ENCODE results near the gene ARID3A. TPM values are rescaled to one million over a fixed set of nuclear protein-coding genes. Genes with fewer than 3 reads are reported as not detected.

The ARID3A gene
- total RNA-seq, 3 donors from 2014 or later (not counting 1 experiment from before 2014, with no cell fraction given), result 15.9 to 24.6 (median 24.2) TPM

GRCh38 chr19:982567-983170, 56.8 kb downstream of the ARID3A start:
- Histone ChIP-seq H3K36me3 (ENCODE audit: control insufficient read depth, insufficient read depth, low read length) (peaks cover 10% of the 10 kb centered on the region), H3K9me3 (ENCODE audit: control insufficient read depth, insufficient read depth, low read length) (no peaks in the 10 kb centered on the region), H3K27ac (ENCODE audit: low read length) (no peak overlapping the region), H3K4me1 (ENCODE audit: control insufficient read depth, insufficient read depth, low read length) (peaks cover 28% of the 10 kb centered on the region), H3K4me3 (ENCODE audit: low read length) (no peak overlapping the region), H3K27me3 (ENCODE audit: control insufficient read depth, insufficient read depth, low read length) (no peaks in the 10 kb centered on the region)
- WGBS (ENCODE audit: insufficient coverage), result under 1% methylated on average over 45 of the region's 46 CpGs
- ATAC-seq (peak; percentile 76 to 88 (median 77)), DNase-seq (peak; percentile 84 to 87)
- Mint-ChIP-seq H3K4me1 (peaks cover 13% of the 10 kb centered on the region in 2 donors), H3K27ac (peak overlapping the region in 1 of 2 donors; percentile 24), H3K4me3 (no peak overlapping the region), H3K9me3 (no peaks in the 10 kb centered on the region), H3K36me3 (no peaks in the 10 kb centered on the region), H3K27me3 (ENCODE audit: low read depth in 2 of 2) (no peaks in the 10 kb centered on the region)
- intact Hi-C loops (cut with micrococcal nuclease), result loop anchor here (1.0 to 10.0 kb wide), 4 partner anchors 57 to 208 kb away; no protein-coding TSS in a partner anchor
- TF ChIP-seq CTCF (IDR thresholded peaks at IDR 0.05), result peak; percentile 90

GRCh38 chr19:984165-984967, 58.5 kb downstream of the ARID3A start, which contains the start of gene WDR18:
TSS of gene WDR18 (plus strand) at chr19:984345. CDS start at chr19:984354, 9 bp downstream.
- H3K36me3 ChIP-seq (ENCODE audit: control insufficient read depth, insufficient read depth, low read length), result peaks cover 13% of the 10 kb centered on the region
- Mint-ChIP-seq H3K4me3 (peak within 1 kb of the TSS; percentile 97), H3K9me3 (no peaks in the 10 kb centered on the region), H3K36me3 (no peaks in the 10 kb centered on the region), H3K4me1 (peaks cover 13 to 22% of the 10 kb centered on the region in 2 donors), H3K27ac (peak within 1 kb of the TSS; percentile 83 to 94), H3K27me3 (ENCODE audit: low read depth in 2 of 2) (no peaks in the 10 kb centered on the region)
- no peaks in the 10 kb centered on the region for H3K9me3 ChIP-seq (ENCODE audit: control insufficient read depth, insufficient read depth, low read length)
- TF ChIP-seq CTCF (IDR thresholded peaks at IDR 0.05), result no peak
- H3K4me1 ChIP-seq (ENCODE audit: control insufficient read depth, insufficient read depth, low read length), result peaks cover 39% of the 10 kb centered on the region
- intact Hi-C loops (cut with micrococcal nuclease), result loop anchor here (5.0 to 10.0 kb wide), 2 partner anchors 122 to 210 kb away; no protein-coding TSS in a partner anchor
- H3K27me3 ChIP-seq (ENCODE audit: control insufficient read depth, insufficient read depth, low read length), result no peaks in the 10 kb centered on the region
- ATAC-seq (peak; percentile 92 to 94 (median 93)), DNase-seq (peak; percentile 90 to 94)
- peak within 1 kb of the TSS; percentile 88 for H3K27ac ChIP-seq (ENCODE audit: low read length)
- peak within 1 kb of the TSS; percentile 97 for H3K4me3 ChIP-seq (ENCODE audit: low read length)
- whole genome bisulfite sequencing (ENCODE audit: insufficient coverage), result under 1% methylated on average over 78 of the region's 78 CpGs

- peaks cover 13% of the 10 kb centered on the region for H3K36me3 ChIP-seq (ENCODE audit: control insufficient read depth, insufficient read depth, low read length)
- DNase-seq (no peak), ATAC-seq (no peak)
- Mint-ChIP-seq H3K36me3 (no peaks in the 10 kb centered on the region), H3K4me3 (no peak overlapping the region), H3K9me3 (no peaks in the 10 kb centered on the region), H3K4me1 (peaks cover 13 to 22% of the 10 kb centered on the region in 2 donors), H3K27me3 (ENCODE audit: low read depth in 2 of 2) (no peaks in the 10 kb centered on the region), H3K27ac (no peak overlapping the region)
- H3K4me1 ChIP-seq (ENCODE audit: control insufficient read depth, insufficient read depth, low read length), result peaks cover 44% of the 10 kb centered on the region
- H3K27ac ChIP-seq (ENCODE audit: low read length), result no peak overlapping the region
- H3K9me3 ChIP-seq (ENCODE audit: control insufficient read depth, insufficient read depth, low read length), result no peaks in the 10 kb centered on the region
- no peak overlapping the region for H3K4me3 ChIP-seq (ENCODE audit: low read length)
- H3K27me3 ChIP-seq (ENCODE audit: control insufficient read depth, insufficient read depth, low read length), result no peaks in the 10 kb centered on the region
- TF ChIP-seq CTCF (IDR thresholded peaks at IDR 0.05), result no peak
- WGBS (ENCODE audit: insufficient coverage), result 97% methylated on average over 14 of the region's 14 CpGs
- intact Hi-C loops (cut with micrococcal nuclease), result loop anchor here (10.0 kb wide), 1 partner anchor 211 kb away; no protein-coding TSS in a partner anchor
Observed at GRCh38 chr19:986083-986482, 60.2 kb downstream of the ARID3A start.
